Ovary (tissue), 9 donors: ENCODE measurements around the gene SOX14. TPM values are rescaled to one million over a fixed set of nuclear protein-coding genes. Genes with fewer than 3 reads are reported as not detected.

Source experiments
- DNase-seq, 5 donors: peaks; one replicate each; pipeline ENCODE4 v3.0.0-alpha.2; 2019 to 2020
- H3K27ac ChIP-seq, 2 donors: fragments of 200-600 bp; one replicate each; pipeline versions ENCODE4 v1.5.1 to v1.8.0; 2019 to 2022
- H3K27me3 ChIP-seq: fragments of 200-600 bp; one replicate; pipeline ENCODE4 v1.8.0; 2022
- H3K36me3 ChIP-seq: fragments of 200-600 bp; sonication (generic); one replicate; pipeline ENCODE4 v1.5.1; 2019
- H3K4me1 ChIP-seq: one replicate; pipeline ENCODE4 v1.8.1; 2013; ENCODE audit warnings: mild to moderate bottlenecking, moderate library complexity; ENCODE audit not compliant: insufficient read depth
- H3K4me3 ChIP-seq: fragments of 200-600 bp; sonication (generic); one replicate; pipeline ENCODE4 v1.5.1; 2017
- H3K9me3 ChIP-seq, 2 donors: fragments of 200-600 bp in 1 of 2; sonication (generic) in 1 of 2; one replicate each; pipeline versions ENCODE4 v1.5.1 to v1.8.1; 2013 to 2019; ENCODE audit warnings: mild to moderate bottlenecking in 1 of 2, moderate library complexity in 1 of 2
- EP300 ChIP-seq: sonication (generic); formaldehyde crosslinking; IDR thresholded peaks from one replicate; pipeline ENCODE4 v1.6.1; 2017; ENCODE audit warnings: antibody characterized with exemption
- POLR2A ChIP-seq: fragments of 450-650 bp; IDR thresholded peaks from one replicate; pipeline ENCODE4 v1.6.1; 2017; ENCODE audit warnings: antibody characterized with exemption, mild to moderate bottlenecking, moderate library complexity
- WGBS, 3 donors: extraction: QIAGEN DNeasy Blood & Tissue Kit in 1 of 3; methylation state at CpG; one replicate each; pipeline versions ENCODE4 v1.1.5 to v1.1.7; 2013 to 2017; 5-methylcytosine and 5-hydroxymethylcytosine counted together
- intact Hi-C, 4 donors: fragments of 100-400 bp; cut with DNase I; formaldehyde crosslinking; loops; one replicate each; pipeline versions ENCODE4 v1.11.0 to v1.15.1; 2022 to 2023
- polyA plus RNA-seq, 2 donors: library from polyadenylated mRNA; stranded (reverse); fragments of 200-250 nt in 1 of 2; fragments of 350-450 nt in 1 of 2; fragmentation: Illumina TruSeq in 1 of 2; extraction: RNeasy Lipid Tissue Mini Kit (QIAGEN cat#74804) in 1 of 2; gene quantifications; one replicate each; pipeline ENCODE4 v1.2.3, GENCODE V29; 2013 to 2014
- total RNA-seq, 7 donors: library from RNA; depleted of rRNA in 2 of 7; stranded (reverse); fragments of >200 nt in 2 of 7; fragmentation: NEBNext Ultra II Directional in 3 of 7; extraction: Animal tissue kit (Norgen Biotek cat#: 25700) in 3 of 7; gene quantifications; one replicate each; pipeline versions ENCODE4 v1.1.0 to v1.2.4, GENCODE V29; 2016 to 2023
- TF ChIP-seq, protein P1 (sequence below), 3 donors: fragments of 450-650 bp in 2 of 3; fragments of 200-600 bp in 1 of 3; IDR thresholded peaks; one replicate each; pipeline versions ENCODE4 v1.5.1 to v1.8.0; 2016 to 2022; ENCODE audit warnings: antibody characterized with exemption in 3 of 3, mild to moderate bottlenecking in 1 of 3
- donor health status: DM: no; HTN: no; CAD: no; lungs with moderate emphysema.
- donor health status: DM: no; HTN: no; CAD: no.
- donor health status: Bipolar disorder and iron deficiency.
- donor health status: DM: yes; HTN: yes; CAD: no.
- donor health status: DM: no; HTN: no; CAD: no.
- donor health status: DM: yes; HTN: yes; CAD: no.

SOX14 gene
- total and polyA plus RNA-seq, 9 donors, result not detected

DNA sequence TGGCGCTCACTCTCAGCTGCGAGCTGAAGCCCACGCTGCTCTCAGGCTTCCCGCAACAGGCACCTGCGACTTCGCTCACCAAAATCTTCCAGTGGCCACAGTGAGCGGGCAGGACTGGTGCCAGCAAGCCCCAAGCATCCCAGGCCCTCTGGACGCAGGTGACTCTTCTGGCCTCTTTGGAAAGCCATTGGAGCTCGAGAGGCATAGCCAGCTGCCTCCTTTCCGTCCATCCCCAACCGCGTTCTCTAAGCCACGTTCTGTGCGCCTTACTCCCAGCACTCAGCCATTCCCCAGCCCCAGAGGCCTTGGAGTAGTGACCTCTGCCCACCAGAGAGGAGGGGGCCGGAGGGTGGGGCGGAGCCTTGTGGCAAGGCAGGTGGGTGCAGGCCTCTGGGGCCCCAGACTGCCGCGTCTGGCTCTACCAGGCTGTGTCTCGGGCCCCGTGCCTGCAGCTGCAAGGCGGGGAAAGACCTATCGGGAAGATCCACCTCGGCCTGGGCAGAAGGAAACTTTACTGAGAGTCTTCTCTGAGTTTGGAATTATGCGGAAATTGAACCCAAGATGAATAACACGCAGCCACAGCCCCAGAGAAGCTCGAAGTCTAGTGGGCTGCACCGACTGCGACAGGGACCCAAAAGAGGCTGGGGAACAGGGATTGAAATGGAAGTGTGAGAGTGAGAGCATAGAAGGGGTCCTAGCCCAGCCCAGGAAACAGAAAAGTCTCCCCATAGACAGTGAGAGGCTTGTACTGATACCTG is 3.6 kb upstream of the SOX14 start:
- Histone ChIP-seq H3K4me3 (no peak overlapping the region), H3K4me1 (no peaks in the 10 kb centered on the region), H3K9me3 (no peaks in the 10 kb centered on the region), H3K27me3 (no peaks in the 10 kb centered on the region), H3K36me3 (no peaks in the 10 kb centered on the region), H3K27ac (no peak overlapping the region)
- intact Hi-C loops, result no loop called here
- no peak for DNase-seq
- 2 to 5% (median 5%) methylated on average over 28 of the region's 28 CpGs for WGBS, 3 donors
- TF ChIP-seq, protein P1, sequence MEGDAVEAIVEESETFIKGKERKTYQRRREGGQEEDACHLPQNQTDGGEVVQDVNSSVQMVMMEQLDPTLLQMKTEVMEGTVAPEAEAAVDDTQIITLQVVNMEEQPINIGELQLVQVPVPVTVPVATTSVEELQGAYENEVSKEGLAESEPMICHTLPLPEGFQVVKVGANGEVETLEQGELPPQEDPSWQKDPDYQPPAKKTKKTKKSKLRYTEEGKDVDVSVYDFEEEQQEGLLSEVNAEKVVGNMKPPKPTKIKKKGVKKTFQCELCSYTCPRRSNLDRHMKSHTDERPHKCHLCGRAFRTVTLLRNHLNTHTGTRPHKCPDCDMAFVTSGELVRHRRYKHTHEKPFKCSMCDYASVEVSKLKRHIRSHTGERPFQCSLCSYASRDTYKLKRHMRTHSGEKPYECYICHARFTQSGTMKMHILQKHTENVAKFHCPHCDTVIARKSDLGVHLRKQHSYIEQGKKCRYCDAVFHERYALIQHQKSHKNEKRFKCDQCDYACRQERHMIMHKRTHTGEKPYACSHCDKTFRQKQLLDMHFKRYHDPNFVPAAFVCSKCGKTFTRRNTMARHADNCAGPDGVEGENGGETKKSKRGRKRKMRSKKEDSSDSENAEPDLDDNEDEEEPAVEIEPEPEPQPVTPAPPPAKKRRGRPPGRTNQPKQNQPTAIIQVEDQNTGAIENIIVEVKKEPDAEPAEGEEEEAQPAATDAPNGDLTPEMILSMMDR (IDR thresholded peaks at IDR 0.05), result no peak
- TF ChIP-seq POLR2A, result no peak
- no peak for TF ChIP-seq EP300

DNA sequence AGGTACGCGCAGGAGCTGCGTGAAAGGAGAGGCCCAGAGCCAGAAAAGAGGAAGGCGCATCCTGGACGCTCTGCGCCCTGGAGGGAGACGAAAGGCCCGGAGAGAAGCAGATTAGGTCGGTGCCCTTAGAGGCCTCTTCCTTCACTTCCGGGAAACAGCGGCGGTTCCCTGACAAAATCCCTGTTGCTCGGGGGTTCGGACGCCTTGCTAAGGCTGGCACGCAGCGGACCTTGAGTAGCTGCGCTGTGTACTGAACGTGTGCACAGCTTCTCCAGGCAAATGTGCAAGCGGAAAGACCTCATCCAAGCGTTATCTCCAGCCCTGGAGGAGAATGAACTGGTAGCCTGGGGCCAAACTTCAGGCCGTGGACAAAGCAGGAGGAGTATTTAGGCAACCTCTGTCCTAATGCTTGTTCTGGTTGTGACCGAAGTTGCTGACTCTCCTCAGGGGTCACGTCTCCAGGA is 3.0 kb upstream of the SOX14 start:
- DNase-seq, result no peak
- Histone ChIP-seq H3K4me3 (no peak overlapping the region), H3K27ac (no peak overlapping the region), H3K9me3 (no peaks in the 10 kb centered on the region), H3K4me1 (no peaks in the 10 kb centered on the region), H3K36me3 (no peaks in the 10 kb centered on the region), H3K27me3 (no peaks in the 10 kb centered on the region)
- WGBS, 3 donors, result 2 to 3% (median 2%) methylated on average over 24 of the region's 24 CpGs
- TF ChIP-seq, protein P1 (IDR thresholded peaks at IDR 0.05), result no peak
- TF ChIP-seq EP300 (no peak), POLR2A (no peak)
- intact Hi-C loops, result no loop called here

DNA sequence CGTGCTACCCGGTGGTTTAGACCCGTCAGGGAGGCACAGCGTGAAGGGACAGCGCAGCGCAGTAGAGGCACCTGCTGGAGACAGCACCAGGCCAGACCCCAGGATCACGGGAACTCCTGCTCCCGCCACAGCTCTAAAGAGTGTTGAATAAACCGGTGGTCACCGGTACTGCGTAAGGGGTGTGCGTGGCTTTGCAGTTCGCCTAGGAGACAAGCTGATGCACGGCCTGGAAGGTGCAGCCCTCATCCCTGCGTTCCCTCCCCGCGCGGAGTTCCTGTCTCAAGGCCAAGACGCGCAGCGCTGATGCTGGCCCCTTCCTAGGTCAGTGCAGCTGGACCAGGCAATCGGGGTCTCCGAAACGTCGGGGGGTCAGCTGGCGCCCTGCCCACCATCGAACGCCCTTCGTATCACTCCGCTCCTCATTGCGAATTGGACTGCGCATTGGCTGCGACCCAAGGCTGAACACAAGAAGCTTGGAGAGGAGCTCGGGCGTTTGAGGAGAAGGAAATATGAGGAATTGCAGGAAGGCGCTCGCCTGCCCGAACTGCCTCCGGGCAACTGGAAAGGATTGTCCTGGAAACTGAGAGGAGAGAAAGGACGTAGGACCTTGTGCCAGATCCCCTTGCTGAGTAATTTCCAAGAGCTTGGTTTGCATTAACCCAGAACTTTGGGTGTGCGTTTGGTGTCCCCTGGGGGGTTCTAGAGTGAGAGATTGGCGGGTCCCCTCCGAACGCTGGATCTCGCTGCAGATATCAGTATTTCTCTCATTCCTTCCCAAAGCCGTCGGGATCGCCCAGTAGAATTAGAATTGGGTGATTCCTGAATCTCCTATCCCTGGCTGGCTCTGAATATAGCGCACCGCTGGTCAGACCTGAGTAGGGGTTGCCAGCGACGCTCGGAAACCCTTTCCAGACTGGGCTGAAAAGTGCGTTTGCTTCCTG is 2.3 kb upstream of the SOX14 start:
- no peak for DNase-seq
- H3K27me3 ChIP-seq, result no peaks in the 10 kb centered on the region

More for the DNA sequence above, 2.3 kb upstream of the SOX14 start:
- TF ChIP-seq POLR2A, result no peak
- TF ChIP-seq, protein P1 (IDR thresholded peaks at IDR 0.05), result no peak
- no peak for TF ChIP-seq EP300
- Histone ChIP-seq H3K27ac (no peak overlapping the region), H3K4me3 (no peak overlapping the region), H3K9me3 (no peaks in the 10 kb centered on the region), H3K36me3 (no peaks in the 10 kb centered on the region), H3K4me1 (no peaks in the 10 kb centered on the region)
- 2 to 3% (median 2%) methylated on average over 54 of the region's 54 CpGs for WGBS, 3 donors
- intact Hi-C loops, result no loop called here
